Astrocyte of the hippocampus (primary cell): ENCODE results near the gene DENND1A.

Experiments
- DNase-seq: peaks from one replicate; pipeline ENCODE4 v3.0.0; 2011; ENCODE audit warnings: low read depth, low spot score

The DENND1A gene

DNA sequence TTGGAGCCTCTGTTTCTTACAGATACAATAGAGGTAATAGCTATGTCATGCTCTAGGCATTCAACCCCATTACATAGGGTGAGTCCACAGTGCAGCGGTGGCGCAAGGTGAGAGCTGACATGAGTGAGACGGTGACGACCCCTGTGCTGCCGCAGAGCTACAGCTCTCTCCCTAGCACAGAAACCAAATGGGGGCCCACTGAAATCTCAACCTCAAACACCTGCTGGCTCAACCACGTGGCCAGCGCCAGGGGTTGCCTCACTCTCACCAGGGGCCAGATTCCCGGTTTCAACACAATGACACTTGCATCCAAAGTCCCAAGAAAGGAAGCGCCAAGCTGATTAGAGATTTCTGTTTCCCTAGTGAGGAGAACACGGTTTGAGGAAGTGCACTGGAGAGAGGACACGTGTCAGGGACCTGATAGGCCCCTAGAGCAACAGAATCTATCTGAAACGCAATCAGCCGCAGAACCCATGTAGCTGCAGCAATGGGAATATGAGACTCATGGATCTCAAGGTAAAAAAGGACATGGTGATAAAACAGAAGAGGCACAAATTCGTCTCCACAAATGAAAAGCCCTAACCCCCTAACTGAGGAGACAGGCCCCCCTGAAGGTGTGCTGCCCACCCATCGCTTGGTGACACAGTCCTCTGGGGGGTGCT, 459.7 kb downstream of the DENND1A start:
- DNase-seq = no peak

DNA sequence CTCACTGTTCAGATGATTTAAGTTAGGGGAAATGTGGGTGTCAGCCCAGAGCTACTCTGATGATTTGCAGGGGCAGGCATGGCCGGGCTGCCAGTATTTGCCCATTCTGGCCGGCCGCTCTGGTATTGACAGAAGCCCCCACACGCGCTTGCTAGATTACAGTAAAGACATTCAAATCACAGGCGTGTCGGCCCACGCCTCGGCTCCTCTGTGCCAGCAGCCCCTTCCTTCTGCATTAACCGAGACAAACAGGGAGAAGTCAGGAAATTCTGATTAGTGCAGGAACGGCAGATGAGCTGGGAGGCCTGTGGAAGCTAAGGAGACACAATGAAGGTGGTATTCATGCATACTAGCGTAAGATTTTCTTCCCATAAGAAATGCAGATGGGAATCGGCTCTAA, 460.6 kb downstream of the DENND1A start:
- no peak for DNase-seq

DNA sequence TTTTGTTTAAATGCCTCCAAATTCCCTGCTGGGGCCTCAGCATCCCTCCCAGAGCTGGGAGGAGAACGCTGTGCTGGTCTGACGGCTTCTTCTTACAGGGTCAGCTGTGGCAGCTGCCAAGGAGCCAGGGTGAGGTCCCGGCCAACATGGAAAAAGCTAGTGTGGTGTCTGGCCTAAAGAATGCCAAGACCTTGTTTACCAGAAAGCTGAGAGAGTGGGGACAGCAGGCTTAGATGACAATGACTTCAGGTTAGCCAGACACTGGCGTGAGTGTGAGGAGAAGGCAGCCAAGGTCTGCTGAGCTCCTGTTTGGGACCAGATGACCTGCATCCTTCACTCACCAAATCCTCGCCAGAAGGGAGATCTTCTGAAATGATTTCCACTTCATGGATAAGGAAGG, 461.4 kb downstream of the DENND1A start:
- no peak for DNase-seq

DNA sequence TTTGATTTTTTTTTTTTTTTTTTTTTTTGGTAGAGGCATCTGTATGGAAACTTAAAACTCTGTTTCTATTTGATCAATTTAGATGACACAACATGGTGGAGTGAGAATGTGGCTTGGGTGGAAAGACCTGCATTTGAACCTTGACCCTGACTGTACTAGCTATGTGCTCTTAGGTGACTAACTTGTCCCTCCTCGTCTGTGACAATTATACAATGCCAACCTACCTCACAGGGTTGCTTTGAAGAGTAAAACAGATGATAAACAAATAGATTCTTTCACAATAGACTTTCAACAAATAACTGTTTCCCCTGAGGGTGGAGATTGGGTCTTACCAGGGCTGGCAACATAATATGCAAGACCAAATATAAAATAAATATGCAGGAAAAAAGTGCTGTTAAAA, 464.6 kb downstream of the DENND1A start:
- DNase-seq = no peak

DNA sequence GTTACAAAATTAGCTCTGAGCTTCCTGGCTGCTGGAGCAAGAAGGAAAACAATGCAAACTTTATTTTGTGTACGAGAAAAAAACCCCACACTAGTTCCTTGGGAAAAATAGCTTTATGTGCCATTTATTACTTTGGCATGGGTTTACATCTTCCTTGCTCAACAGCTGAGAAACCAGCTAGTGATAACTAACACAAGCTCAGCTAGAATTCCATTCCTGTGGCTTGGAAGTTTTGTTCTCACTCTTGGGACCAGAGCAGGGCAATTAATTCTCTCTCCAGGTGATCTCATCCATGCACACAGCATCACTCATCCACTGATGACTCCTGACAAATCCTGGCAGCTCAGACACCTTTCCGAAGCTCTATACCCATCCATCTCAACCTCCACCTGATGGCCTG, 469.8 kb downstream of the DENND1A start:
- peak; percentile 66 for DNase-seq

DNA sequence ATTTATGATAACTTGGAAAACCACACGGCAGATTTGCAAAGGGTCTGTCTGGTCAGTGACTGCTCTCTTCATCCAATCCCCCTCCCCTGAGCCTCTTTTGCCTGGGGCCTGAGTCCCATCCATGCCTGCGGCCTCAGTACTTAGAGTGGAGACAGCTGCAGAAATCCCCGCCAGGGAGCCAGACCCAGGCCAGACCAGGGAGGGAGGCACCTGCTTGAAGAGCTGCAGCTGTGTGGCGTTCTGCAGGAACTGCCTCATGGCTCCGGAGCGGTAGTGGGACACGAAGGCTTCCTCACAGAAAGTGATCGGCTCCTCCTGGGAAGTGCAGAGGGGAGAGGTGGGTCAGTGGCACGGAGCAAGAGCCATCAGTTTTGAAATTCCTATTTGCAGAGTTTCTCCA, 472.3 kb downstream of the DENND1A start:
- DNase-seq = no peak

DNA sequence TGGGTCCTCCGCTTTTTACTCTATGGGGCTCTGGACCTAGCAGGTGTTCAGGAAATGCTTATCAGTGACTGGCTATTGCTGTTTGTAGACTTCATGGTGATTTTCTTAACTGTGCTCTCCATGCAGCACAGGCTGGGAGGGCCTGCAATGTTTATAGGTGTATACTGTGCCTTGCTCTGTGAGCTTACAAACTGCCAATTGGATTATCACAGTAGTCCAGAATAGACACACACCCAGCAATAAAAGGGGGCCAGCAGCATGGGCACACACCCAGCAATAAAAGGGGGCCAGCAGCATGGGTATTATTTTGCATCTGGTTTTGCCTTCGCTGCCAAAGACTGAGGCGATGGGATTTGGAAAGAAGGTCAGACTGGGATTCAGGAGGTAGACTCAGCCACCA, 473.9 kb downstream of the DENND1A start:
- no peak for DNase-seq

DNA sequence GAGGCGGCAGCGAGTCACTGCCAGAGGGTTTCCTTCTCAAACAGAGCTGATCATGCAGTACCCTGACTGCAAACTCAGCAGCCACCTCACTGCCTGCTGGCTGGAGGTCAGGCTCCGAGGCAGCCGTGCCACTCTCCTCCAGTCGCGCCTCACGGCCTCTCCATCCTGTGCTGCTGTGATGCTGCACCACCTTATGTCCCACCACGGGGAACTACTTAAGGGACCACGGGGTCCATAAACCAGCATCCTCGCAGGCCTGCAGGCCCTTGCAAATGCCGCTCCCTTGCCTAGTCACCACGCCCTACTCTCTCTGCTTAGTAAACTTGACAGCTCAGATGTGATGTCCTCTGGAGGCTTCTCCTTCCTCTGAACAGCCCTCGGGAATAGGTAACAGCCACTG, 474.7 kb downstream of the DENND1A start:
- DNase-seq = no peak

DNA sequence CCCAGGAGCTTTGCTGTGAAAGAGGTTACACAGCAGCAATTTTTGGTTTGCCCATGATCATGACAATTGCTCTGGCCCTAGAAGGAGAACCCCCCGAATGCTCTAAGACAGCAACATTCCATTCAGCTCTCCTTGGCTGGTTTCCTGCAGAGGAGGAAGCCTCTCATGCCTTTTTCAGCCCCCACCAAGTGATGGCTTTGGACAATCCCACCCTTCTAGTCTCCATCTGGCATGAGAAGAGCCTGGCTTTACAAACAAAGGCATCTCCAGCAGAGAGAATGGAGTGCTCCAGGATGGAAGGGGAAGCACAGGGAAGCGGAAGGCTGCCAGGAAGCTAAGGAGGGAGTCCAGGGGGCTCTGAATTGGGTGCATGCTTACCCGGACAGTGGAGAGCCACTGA, 475.6 kb downstream of the DENND1A start:
- DNase-seq = no peak

DNA sequence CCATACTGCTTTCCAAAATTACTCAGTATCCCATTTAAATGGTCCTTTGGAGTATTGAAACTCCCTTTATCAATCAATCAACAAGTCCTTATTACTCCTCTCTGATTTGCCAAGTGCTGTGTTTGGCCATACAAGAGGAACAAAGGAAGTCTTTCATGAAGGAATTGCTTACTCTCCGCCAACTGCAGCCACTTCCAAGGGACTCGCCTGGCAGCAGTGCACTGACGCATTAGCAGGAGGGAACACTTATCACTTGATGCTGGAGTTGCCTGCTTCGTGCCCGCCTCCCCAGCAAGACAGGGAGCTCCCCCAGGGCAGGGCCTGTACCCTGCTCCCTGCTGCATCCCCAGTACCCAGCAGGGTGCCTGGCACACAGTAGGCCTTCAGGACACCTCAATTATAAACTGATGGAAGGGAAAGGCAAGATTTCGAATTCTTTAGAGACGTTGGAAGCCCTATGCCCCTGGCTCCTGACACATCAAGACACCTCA, 476.1 kb downstream of the DENND1A start:
- DNase-seq = peak; percentile 73

DNA sequence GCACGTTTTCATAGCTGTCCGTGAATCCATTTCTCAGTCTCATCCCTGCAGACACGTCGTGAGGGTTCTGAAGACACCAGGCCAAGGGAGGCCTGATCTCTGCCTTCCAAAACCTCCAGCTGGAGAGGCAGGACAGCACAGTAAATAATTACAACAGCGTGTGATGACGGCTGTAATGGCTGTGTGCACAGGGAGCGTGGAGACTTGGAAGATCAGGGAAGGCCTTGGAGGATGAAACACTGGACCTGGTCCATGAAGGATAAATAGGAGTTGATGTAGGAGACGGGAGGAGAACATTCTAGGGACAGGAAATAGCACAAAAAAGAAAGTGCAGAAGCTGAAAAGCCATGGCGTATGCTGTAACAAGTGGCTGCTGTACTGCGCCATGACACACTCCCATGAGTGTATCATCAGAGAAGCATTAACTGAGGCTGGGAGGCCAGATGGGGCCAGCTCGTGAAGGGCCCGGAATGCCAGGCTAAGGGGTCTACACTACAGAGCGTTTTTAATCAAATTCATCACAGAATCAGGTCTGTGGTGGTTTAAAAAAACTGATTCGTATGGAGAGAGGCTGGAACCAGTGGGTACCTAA, 476.8 kb downstream of the DENND1A start:
- DNase-seq = no peak

DNA sequence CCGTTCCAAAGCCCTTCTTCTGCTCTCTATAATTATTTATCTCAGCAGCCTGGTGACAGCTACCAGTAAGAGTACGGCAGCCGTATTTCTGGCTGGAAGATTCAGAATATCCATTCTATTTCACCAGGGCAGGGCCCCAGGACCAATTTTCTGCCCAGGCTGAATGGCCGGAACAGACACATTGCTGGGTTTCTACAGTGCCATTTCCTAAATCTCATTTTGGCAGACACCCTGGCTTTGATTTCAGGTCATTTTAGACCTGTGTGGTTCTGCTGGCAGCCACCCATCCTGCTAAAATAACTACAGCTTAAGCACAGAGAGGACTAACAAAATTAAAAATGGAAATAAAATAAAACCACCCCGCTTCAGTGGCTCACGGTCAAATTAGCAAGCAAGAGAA, 478.9 kb downstream of the DENND1A start:
- DNase-seq = no peak

DNA sequence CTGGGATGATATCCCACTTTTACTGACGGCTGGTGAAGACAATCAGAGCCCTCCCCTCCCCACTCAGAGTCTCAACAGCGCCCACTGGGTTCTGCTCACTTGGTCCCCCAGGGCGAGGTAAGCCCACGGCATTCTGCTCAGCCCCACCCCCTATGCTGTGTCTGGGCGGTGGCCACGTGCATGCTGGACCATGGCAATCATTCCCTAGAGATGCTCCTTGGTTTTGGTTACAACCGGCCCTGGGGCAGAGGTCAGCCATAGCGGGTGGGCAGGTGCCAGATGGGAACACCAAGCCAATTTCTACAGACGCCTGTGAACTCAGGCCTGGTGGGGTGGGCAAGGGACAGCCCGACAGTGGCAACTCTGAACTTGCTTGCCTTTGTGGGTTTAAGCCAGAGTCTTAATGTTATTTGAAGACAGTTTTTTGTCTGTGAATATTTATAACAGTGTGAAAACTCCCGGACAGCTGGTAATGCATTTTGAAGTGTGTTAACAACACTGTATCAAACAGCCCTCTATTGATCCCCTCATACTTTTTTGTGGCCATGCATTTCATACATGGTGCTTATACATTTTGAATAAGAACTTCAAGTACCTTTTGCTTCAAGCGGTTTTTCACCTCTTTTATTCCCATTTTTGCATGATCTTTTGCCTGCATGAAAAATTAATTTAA, 479.7 kb downstream of the DENND1A start:
- DNase-seq = no peak

DNA sequence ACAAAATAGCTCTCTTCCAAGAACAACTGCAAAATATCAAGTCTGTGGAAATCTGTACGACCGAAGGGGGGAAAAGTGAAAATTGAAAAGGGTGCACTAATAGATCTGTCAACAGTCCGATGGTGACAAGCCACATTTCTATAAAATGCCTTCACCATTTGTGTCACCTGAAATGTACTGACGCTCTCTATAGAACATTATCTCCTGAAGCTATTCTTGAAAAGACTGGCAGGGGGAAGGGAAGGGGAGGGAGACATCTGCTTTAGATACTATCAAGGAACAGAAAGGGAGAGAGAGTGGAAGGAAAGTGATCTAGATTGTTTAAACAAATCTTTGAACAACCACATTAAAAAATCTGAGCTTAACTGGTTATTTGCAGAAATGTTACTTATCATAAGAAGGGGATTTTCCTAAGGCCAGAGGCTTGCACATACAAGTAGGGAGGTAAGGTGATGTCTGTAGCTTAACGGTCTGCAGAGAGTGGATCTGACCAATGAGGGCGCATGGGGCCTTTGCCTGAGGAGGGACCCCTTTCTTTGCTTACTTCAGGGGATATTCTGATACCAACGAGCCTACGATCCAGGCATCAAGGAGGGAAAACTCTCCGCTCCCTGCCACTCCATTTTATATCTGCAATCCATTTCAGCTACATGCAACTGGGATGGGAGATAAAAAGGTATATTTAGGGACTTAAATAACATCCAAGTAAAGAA, 481.8 kb downstream of the DENND1A start:
- DNase-seq = no peak

DNA sequence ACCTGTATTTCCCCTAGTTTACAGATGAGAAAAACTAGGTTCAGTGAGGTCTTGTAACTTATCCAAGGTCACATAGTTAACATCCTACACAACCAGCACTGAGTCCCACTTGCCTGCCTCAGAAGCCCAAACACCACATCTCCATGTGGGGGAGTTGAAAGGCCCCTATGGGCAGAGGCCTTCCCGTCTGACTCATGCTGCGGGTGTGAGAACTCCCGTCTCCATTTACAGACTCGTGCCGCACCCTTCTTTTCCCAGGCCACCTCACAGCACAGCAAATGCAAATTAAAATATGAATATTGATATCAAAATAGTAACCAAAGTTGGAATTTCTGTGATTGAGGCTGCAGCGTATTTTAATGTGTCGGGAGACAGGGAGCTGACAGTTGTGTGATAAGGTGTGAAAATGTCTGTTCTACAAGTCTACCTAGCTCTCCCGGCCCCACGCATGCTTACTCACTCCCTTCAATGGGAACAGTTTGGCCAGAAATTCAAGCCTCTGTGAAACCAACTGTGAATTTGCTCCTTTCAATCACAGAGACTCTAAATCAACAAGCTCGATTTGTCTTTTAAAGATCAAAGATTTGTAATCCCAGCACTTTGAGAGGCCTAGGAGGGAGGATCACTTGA, 483.8 kb downstream of the DENND1A start:
- DNase-seq = peak; percentile 72

DNA sequence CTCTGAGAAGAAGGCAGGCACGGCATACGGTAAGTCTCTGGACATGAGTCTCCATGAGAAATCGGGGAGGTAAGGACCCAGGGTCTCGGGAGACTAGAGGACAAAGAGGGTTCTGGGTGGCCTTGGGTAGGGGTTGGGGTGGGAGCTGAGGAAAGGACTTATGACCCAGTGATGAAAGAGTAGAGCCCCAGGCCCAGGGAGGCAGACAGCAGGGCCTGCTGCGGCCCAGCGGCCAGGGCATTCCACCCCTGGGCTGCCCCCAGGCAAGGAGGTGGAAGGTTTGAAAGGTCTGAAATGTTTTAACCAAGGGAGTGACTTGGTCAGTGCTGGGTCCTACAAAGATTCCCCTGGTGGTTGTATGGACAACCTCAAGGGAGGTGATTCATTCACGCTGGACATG, 484.8 kb downstream of the DENND1A start:
- DNase-seq = no peak

DNA sequence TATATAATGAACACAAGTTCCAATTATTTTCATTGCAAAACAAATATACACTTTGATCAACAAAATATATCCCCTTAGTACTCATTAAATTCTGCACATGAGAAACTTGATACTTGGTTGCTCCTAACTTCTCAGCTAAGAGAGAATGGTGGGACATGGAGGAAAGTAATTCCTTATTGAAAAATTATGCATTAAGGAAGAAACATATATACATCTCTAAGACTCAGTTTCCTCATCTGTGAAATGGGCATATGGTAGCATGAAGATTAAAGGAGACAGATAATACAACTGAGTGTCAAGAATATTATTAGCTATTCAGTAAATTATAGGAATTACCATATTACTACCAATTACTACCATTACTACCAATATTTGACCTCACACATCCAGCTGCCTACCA, 488.2 kb downstream of the DENND1A start:
- DNase-seq = no peak

DNA sequence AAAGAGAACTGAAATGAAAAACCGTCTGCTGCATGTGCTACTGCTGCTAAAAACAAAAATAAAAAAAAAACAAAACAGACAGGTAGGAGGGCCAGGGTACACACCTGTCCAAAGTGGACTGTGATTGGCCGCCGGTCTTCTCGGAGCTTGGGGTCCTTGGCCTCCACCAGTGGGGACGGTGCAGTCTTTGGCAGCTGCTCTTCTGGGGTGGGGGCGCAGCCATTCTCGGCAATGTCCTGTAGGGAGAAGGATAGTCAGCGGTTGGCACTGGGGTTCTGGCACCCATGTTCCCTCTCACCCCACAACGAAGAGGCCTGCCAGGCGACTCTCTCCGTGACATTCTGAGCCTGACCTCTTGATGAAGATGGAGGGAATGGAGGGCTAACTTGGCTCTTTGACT, 489.7 kb downstream of the DENND1A start:
- DNase-seq = no peak

DNA sequence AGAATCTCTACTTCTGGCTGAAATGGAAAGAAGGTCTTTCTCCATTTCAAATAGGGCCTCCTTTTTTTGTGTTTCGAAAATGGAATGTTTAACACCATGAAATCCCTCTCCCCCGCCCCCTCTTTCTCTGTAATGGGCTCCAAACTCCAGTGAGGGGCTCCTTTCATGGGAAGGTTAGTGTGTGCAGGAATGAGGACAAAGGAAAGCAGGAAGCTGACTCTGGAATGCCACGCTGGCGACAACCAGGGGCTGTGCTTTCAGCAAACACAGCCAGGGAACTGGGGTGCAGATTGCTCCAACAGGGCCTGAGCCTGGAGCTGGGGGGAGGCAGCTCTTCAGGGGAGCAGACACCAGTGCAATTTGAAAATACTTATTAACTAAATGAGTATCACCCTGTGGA, 491.1 kb downstream of the DENND1A start:
- DNase-seq = peak; percentile 51

DNA sequence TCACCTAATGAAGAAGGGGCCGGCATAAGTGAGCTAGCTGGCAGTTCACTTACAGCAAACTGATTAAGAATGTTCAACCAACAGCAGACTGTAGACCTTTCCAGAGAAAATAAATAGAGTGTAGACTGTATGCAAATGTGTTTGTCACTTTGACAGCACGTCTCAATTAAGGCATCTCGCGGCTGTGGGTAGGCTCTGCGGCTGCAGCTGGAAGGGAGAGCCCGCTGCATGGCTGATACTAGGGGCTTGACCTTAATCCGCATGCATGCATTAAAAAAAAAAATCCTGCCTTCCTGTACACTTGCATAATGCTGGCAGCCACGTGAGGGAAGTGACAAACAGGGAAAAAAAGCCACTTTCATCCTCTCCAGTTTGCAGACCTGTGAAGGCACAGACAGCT, 491.6 kb downstream of the DENND1A start:
- peak; percentile 91 for DNase-seq

DNA sequence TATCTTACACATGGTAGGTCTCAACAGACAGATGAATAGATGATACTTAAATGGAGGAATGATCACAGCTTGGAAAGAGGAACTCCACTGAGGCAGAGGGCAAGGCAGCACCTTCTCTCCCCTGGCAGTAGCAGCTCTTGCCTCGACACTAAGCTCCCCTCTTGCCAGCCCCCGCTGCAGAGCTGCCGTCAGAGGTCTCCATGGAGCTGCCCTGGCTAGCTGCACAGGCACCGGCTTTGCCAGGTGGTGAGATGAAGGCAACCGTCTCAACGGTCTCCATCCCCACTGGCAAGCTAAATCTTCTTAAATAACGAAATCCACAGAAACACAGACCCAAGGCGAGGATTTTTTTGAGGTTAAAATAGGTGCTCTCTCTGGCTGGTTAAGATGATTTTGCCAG, 492.7 kb downstream of the DENND1A start:
- no peak for DNase-seq

DNA sequence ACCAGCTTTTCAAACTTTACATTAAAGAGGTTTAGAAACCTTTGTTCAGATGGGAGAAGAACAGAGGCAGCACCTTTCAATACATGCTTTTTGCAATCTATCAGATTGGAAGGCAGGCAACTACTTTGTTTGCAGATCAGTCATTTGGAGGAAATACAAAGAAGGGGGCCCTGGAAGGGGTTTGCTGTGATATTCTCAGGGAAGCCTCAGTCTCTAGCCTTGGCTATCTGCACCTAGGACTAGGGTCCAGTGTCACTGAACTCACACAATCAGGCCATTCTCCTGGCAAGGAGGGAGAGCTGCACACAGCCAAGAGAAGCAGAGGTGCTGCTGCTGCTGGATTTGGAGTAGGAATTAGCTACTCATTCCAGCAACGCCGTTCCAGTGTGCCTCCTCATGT, 494.5 kb downstream of the DENND1A start:
- no peak for DNase-seq
